WI38 (cell line): Measurements from ENCODE around the gene ARFRP1.

Source experiments
- H3K4me3 ChIP-seq: 2 replicates; pipeline ENCODE4 v1.5.1; 2011; ENCODE audit warnings: low read depth, mild to moderate bottlenecking, control low read depth, low read length
- CTCF ChIP-seq: IDR thresholded peaks from 2 replicates; pipeline ENCODE4 v1.5.1; 2012; ENCODE audit warnings: low read depth, mild to moderate bottlenecking, control low read depth, low read length

Gene ARFRP1

GRCh38 chr20:63742381-63743024 lies 34.7 kb upstream of the ARFRP1 start:
- no peak overlapping the region for H3K4me3 ChIP-seq
- TF ChIP-seq CTCF: no peak

GRCh38 chr20:63741676-63742380 lies 34.1 kb upstream of the ARFRP1 start:
- peak overlapping the region; percentile 70 for H3K4me3 ChIP-seq

GRCh38 chr20:63741354-63741675 lies 33.5 kb upstream of the ARFRP1 start:
- no peak for TF ChIP-seq CTCF
- H3K4me3 ChIP-seq: peak overlapping the region; percentile 70

More at GRCh38 chr20:63741676-63742380, 34.1 kb upstream of the ARFRP1 start:
- TF ChIP-seq CTCF: no peak

- H3K4me3 ChIP-seq: peak overlapping the region; percentile 70
- no peak for TF ChIP-seq CTCF
These were observed 33.0 kb upstream of the ARFRP1 start for GRCh38 chr20:63740627-63741353.

- no peak for TF ChIP-seq CTCF
- H3K4me3 ChIP-seq: peak overlapping the region; percentile 70
These were observed 32.4 kb upstream of the ARFRP1 start for GRCh38 chr20:63740070-63740626.

GRCh38 chr20:63739130-63740069 lies 31.6 kb upstream of the ARFRP1 start, which contains the start of gene SLC2A4RG:
Gene SLC2A4RG, plus strand, starts transcription at chr20:63739776. Its CDS starts 137 bp downstream, at chr20:63739913.
- H3K4me3 ChIP-seq: peak within 1 kb of the TSS; percentile 70
- no peak for TF ChIP-seq CTCF
